Suprapubic skin (tissue), 4 donors: ENCODE results near the gene PCDHGA3. TPM values are rescaled to one million over a fixed set of nuclear protein-coding genes. Genes with fewer than 3 reads are reported as not detected.
A peak's percentile ranks its signal among the peaks of the same experiment; 100 is the strongest.

ENCODE experiments used
- DNase-seq, 2 donors: peaks; one replicate each; pipeline ENCODE4 v3.0.0-alpha.2; 2019; ENCODE audit warnings: low spot score in 2 of 2
- H3K27ac ChIP-seq: fragments of 200-600 bp; sonication (generic); one replicate; pipeline ENCODE4 v1.5.1; 2019
- H3K27me3 ChIP-seq: fragments of 200-600 bp; sonication (generic); one replicate; pipeline ENCODE4 v1.5.1; 2019
- H3K36me3 ChIP-seq: fragments of 200-600 bp; sonication (generic); one replicate; pipeline ENCODE4 v1.5.1; 2019
- H3K4me1 ChIP-seq: fragments of 200-600 bp; sonication (generic); one replicate; pipeline ENCODE4 v1.5.1; 2019
- H3K4me3 ChIP-seq: fragments of 200-600 bp; sonication (generic); one replicate; pipeline ENCODE4 v1.5.1; 2019; ENCODE audit warnings: mild to moderate bottlenecking
- H3K9me3 ChIP-seq: fragments of 200-600 bp; sonication (generic); one replicate; pipeline ENCODE4 v1.5.1; 2019
- EP300 ChIP-seq: sonication (generic); formaldehyde crosslinking; IDR thresholded peaks from one replicate; pipeline ENCODE4 v1.6.1; 2017; ENCODE audit warnings: antibody characterized with exemption
- POLR2A ChIP-seq, 2 donors: fragments of 450-650 bp; IDR thresholded peaks; one replicate each; pipeline ENCODE4 v1.6.1; 2017; ENCODE audit warnings: antibody characterized with exemption in 2 of 2, mild to moderate bottlenecking in 2 of 2, moderate library complexity in 2 of 2
- POLR2AphosphoS5 ChIP-seq, 3 donors: sonication (generic); formaldehyde crosslinking; IDR thresholded peaks; one replicate each; pipeline ENCODE4 v1.6.1; 2017; ENCODE audit warnings: antibody characterized with exemption in 3 of 3
- WGBS: methylation state at CpG from one replicate; pipeline ENCODE4 v1.1.5; 2018; 5-methylcytosine and 5-hydroxymethylcytosine counted together
- total RNA-seq, 4 donors: library from RNA; depleted of rRNA; stranded (reverse); fragments of >200 nt; gene quantifications; one replicate each; pipeline ENCODE4 v1.1.0, GENCODE V29; 2016
- TF ChIP-seq, protein P1 (sequence below), 2 donors: fragments of 200-600 bp in 1 of 2; fragments of 450-650 bp in 1 of 2; sonication (generic) in 1 of 2; IDR thresholded peaks; one replicate each; pipeline ENCODE4 v1.5.1; 2016 to 2019; ENCODE audit warnings: antibody characterized with exemption in 2 of 2, mild to moderate bottlenecking in 1 of 2, moderate library complexity in 1 of 2

PCDHGA3 gene
- total RNA-seq, 4 donors from 2014 or later = 1.3 to 2.3 (median 1.7) TPM

DNA sequence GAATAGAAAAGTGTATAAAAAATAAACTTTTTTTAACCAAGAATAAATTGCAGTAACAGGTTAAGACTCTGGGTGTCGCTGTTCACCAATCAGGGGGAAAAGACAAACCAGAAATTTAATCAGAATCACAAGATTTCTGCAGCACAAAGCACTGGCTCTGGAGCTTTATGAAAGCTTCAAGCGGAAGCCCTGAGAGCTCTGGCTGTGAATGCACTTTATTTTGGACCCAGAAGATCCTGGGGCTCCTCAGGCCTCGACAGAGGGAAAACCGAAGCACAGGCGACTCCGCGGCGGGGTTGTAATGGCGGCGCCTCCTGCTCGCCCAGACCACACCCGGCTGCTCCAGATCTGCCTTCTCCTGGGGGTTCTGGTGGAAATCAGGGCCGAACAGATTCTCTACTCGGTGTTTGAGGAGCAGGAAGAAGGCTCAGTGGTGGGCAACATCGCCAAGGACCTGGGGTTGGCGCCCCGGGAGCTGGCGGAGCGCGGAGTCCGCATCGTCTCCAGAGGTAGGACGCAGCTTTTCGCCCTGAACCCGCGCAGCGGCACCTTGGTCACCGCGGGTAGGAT lies 11.4 kb downstream of the PCDHGA3 start, which contains the start of gene PCDHGA4:
Gene PCDHGA4, plus strand, starts transcription at position 122 of the 570 bp plus-strand sequence. Its CDS starts 87 bp downstream, at position 209.
- no peak for DNase-seq
- H3K9me3 ChIP-seq = peaks cover 55% of the 10 kb centered on the region
- no peaks in the 10 kb centered on the region for H3K36me3 ChIP-seq
- H3K27ac ChIP-seq = no peak within 1 kb of the TSS
- peak within 1 kb of the TSS; percentile 29 for H3K4me3 ChIP-seq
- no peaks in the 10 kb centered on the region for H3K27me3 ChIP-seq
- WGBS = 14% methylated on average over 22 of the region's 29 CpGs
- TF ChIP-seq POLR2A (IDR thresholded peaks at IDR 0.05) (no peak), EP300 (no peak)
- no peaks in the 10 kb centered on the region for H3K4me1 ChIP-seq

DNA sequence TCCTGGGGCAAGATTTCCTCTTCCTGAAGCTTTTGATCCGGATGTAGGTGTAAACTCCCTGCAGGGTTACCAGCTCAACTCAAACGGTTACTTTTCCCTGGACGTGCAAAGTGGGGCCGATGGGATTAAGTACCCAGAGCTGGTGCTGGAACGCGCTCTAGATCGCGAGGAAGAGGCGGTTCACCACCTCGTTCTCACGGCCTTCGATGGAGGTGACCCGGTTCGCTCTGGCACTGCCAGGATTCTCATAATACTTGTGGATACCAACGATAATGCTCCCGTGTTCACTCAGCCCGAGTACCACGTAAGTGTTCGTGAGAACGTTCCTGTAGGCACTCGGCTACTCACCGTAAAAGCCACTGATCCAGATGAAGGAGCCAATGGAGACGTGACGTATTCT lies 12.0 kb downstream of the PCDHGA3 start:
- Histone ChIP-seq H3K4me1 (no peaks in the 10 kb centered on the region), H3K36me3 (no peaks in the 10 kb centered on the region), H3K27ac (no peak overlapping the region), H3K4me3 (peak overlapping the region; percentile 29), H3K27me3 (no peaks in the 10 kb centered on the region), H3K9me3 (peaks cover 56% of the 10 kb centered on the region)
- 64% methylated on average over 16 of the region's 24 CpGs for WGBS
- no peak for TF ChIP-seq EP300
- TF ChIP-seq, protein P1, sequence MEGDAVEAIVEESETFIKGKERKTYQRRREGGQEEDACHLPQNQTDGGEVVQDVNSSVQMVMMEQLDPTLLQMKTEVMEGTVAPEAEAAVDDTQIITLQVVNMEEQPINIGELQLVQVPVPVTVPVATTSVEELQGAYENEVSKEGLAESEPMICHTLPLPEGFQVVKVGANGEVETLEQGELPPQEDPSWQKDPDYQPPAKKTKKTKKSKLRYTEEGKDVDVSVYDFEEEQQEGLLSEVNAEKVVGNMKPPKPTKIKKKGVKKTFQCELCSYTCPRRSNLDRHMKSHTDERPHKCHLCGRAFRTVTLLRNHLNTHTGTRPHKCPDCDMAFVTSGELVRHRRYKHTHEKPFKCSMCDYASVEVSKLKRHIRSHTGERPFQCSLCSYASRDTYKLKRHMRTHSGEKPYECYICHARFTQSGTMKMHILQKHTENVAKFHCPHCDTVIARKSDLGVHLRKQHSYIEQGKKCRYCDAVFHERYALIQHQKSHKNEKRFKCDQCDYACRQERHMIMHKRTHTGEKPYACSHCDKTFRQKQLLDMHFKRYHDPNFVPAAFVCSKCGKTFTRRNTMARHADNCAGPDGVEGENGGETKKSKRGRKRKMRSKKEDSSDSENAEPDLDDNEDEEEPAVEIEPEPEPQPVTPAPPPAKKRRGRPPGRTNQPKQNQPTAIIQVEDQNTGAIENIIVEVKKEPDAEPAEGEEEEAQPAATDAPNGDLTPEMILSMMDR (IDR thresholded peaks at IDR 0.05) = no peak
- TF ChIP-seq POLR2AphosphoS5 (IDR thresholded peaks at IDR 0.05) = no peak
- TF ChIP-seq POLR2A (IDR thresholded peaks at IDR 0.05) = no peak
- no peak for DNase-seq

DNA sequence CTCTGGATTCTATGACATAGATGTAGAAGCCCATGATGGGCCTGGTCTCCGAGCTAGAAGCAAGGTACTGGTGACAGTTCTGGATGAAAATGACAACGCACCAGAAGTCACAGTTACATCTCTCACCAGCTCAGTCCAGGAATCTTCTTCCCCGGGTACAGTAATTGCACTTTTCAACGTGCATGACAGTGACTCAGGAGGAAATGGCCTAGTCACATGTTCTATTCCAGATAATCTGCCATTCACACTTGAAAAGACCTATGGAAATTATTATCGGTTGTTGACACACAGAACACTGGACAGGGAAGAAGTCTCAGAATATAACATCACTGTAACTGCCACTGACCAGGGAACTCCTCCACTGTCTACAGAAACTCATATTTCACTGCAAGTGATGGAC lies 12.5 kb downstream of the PCDHGA3 start:
- DNase-seq = no peak
- H3K27ac ChIP-seq = no peak overlapping the region
- TF ChIP-seq, protein P1 (IDR thresholded peaks at IDR 0.05) = no peak
- no peak for TF ChIP-seq POLR2A (IDR thresholded peaks at IDR 0.05)
- TF ChIP-seq EP300 = no peak
- TF ChIP-seq POLR2AphosphoS5 (IDR thresholded peaks at IDR 0.05) = no peak
- no peaks in the 10 kb centered on the region for H3K27me3 ChIP-seq
- WGBS = 79% methylated on average over 5 of the region's 5 CpGs
- no peaks in the 10 kb centered on the region for H3K4me1 ChIP-seq
- peaks cover 57% of the 10 kb centered on the region for H3K9me3 ChIP-seq
- H3K36me3 ChIP-seq = no peaks in the 10 kb centered on the region
- no peak overlapping the region for H3K4me3 ChIP-seq

DNA sequence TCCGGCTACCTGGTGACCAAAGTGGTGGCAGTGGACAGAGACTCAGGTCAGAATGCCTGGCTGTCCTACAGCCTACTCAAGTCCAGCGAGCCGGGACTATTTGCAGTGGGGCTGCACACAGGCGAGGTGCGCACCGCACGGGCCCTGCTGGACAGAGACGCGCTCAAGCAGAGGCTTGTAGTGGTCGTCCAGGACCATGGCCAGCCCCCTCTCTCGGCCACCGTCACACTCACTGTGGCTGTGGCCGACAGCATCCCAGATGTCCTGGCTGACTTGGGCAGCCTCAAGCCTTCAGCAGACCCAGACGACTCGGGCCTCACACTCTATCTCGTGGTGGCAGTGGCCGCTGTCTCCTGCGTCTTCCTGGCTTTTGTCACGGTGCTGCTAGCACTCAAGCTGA lies 13.3 kb downstream of the PCDHGA3 start:
- Histone ChIP-seq H3K9me3 (peaks cover 55% of the 10 kb centered on the region), H3K36me3 (no peaks in the 10 kb centered on the region), H3K4me1 (no peaks in the 10 kb centered on the region), H3K4me3 (no peak overlapping the region), H3K27ac (no peak overlapping the region), H3K27me3 (peaks cover 3% of the 10 kb centered on the region)
- DNase-seq = no peak
- TF ChIP-seq POLR2AphosphoS5 (IDR thresholded peaks at IDR 0.05) (no peak), EP300 (no peak), POLR2A (IDR thresholded peaks at IDR 0.05) (no peak)
- TF ChIP-seq, protein P1 (IDR thresholded peaks at IDR 0.05) = no peak
- WGBS = 63% methylated on average over 4 of the region's 19 CpGs

DNA sequence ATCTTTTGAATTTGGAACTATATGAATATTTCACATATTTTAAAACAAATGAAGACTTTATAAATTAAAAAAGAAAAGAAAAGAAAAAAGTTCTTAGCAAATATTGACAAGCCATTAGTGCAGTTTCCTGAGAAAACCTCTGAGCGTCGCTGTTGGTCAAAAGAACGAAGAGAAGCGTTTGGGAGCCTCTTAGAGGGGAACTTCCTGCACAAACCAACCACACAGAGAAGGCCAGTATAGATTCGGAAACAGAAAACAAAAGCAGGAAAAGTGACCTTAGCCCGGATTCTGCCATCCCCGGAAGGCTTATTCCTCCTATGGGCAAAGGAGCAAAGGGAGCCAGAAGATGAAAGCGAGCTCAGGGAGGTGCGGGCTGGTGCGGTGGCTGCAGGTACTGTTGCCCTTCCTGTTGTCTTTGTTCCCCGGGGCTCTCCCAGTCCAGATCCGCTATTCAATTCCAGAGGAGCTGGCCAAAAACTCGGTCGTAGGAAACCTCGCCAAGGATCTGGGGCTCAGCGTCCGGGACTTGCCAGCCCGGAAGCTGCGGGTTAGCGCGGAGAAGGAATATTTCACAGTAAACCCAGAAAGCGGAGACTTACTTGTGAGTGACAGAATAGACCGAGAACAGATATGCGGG lies 16.3 kb downstream of the PCDHGA3 start, which contains the start of gene PCDHGB2:
Gene PCDHGB2, plus strand, starts transcription at position 205 of the 637 bp plus-strand sequence. Its CDS starts 142 bp downstream, at position 347.
- Histone ChIP-seq H3K27me3 (peaks cover 19% of the 10 kb centered on the region), H3K4me3 (peak within 1 kb of the TSS; percentile 24), H3K9me3 (peaks cover 64% of the 10 kb centered on the region), H3K27ac (no peak within 1 kb of the TSS), H3K36me3 (no peaks in the 10 kb centered on the region), H3K4me1 (peaks cover 3% of the 10 kb centered on the region)
- no peak for DNase-seq
- 23% methylated on average over 23 of the region's 24 CpGs for WGBS
- TF ChIP-seq EP300 (no peak), POLR2AphosphoS5 (IDR thresholded peaks at IDR 0.05) (no peak), POLR2A (IDR thresholded peaks at IDR 0.05) (no peak)
- TF ChIP-seq, protein P1 (IDR thresholded peaks at IDR 0.05) = no peak
